ENCODE measurements around the gene RALGAPB.

DNA sequence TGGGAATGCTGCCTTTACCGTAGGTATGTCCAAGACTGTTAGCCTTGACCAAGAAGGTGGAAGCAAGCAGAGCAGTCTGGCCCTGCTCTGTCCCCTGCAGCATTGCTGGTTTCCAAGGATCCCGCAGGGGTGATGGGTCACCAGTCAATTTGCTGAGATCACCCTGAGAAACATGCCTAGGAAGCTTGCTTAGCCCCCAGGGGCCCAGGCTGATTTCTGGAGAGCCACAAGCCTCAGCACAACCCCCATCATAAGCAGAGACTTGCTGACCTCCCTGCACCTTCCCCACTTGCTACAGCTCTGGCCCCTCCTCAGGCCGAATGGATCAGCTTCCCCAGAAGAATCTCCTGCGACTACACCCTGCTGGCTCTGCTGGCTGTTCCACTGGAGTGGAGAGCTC, 150.4 kb downstream of the RALGAPB start:
- TF ChIP-seq POLR2AphosphoS5 (IDR thresholded peaks at IDR 0.05): no peak
- TF ChIP-seq, protein P1, sequence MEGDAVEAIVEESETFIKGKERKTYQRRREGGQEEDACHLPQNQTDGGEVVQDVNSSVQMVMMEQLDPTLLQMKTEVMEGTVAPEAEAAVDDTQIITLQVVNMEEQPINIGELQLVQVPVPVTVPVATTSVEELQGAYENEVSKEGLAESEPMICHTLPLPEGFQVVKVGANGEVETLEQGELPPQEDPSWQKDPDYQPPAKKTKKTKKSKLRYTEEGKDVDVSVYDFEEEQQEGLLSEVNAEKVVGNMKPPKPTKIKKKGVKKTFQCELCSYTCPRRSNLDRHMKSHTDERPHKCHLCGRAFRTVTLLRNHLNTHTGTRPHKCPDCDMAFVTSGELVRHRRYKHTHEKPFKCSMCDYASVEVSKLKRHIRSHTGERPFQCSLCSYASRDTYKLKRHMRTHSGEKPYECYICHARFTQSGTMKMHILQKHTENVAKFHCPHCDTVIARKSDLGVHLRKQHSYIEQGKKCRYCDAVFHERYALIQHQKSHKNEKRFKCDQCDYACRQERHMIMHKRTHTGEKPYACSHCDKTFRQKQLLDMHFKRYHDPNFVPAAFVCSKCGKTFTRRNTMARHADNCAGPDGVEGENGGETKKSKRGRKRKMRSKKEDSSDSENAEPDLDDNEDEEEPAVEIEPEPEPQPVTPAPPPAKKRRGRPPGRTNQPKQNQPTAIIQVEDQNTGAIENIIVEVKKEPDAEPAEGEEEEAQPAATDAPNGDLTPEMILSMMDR (IDR thresholded peaks at IDR 0.05): no peak

Measured in breast epithelium (tissue), 3 donors.